Stimulated activated CD4-positive, alpha-beta T cell treated with anti-CD3 and anti-CD28 coated beads, TNF-alpha, amount 100 ng/mL, for 48 hours (primary cell): ENCODE results near the gene ATXN7L1.

Experiments used
- DNase-seq, 3 donors: peaks; one replicate each; pipeline ENCODE4 v3.0.0-alpha.2; 2020; ENCODE audit warnings: low read depth in 3 of 3

Gene ATXN7L1

GRCh38 chr7:105876091-105876963 is at the start of gene ATXN7L1:
TSS of gene ATXN7L1 (minus strand) at chr7:105876599. CDS start at chr7:105876558, 41 bp downstream.
- DNase-seq = peak; percentile 84 to 88 (median 85)

- DNase-seq = no peak
These were observed 49.7 kb upstream of the ATXN7L1 start for GRCh38 chr7:105926131-105926530.

GRCh38 chr7:105924945-105925344 is 48.5 kb upstream of the ATXN7L1 start:
- peak in 1 of 3 donors; percentile 3 for DNase-seq

GRCh38 chr7:105920766-105921165 is 44.4 kb upstream of the ATXN7L1 start:
- DNase-seq = no peak

- no peak for DNase-seq
These were observed 41.3 kb upstream of the ATXN7L1 start for GRCh38 chr7:105917659-105918058.

- DNase-seq = no peak
These were observed 40.2 kb upstream of the ATXN7L1 start for GRCh38 chr7:105916603-105917002.

- DNase-seq = no peak
These were observed 37.5 kb upstream of the ATXN7L1 start for GRCh38 chr7:105913947-105914346.

- no peak for DNase-seq
These were observed 35.7 kb upstream of the ATXN7L1 start for GRCh38 chr7:105911961-105912575.

- no peak for DNase-seq
These were observed 33.8 kb upstream of the ATXN7L1 start for GRCh38 chr7:105910172-105910571.

- no peak for DNase-seq
These were observed 33.3 kb upstream of the ATXN7L1 start for GRCh38 chr7:105909742-105910141.

GRCh38 chr7:105907129-105907846 is 30.9 kb upstream of the ATXN7L1 start:
- DNase-seq = no peak

- DNase-seq = no peak
These were observed 30.3 kb upstream of the ATXN7L1 start for GRCh38 chr7:105906695-105907094.

- DNase-seq = no peak
These were observed 29.6 kb upstream of the ATXN7L1 start for GRCh38 chr7:105905910-105906568.

- no peak for DNase-seq
These were observed 29.0 kb upstream of the ATXN7L1 start for GRCh38 chr7:105905209-105905909.

- no peak for DNase-seq
These were observed 27.7 kb upstream of the ATXN7L1 start for GRCh38 chr7:105904064-105904463.

- DNase-seq = no peak
These were observed 26.0 kb upstream of the ATXN7L1 start for GRCh38 chr7:105902325-105902911.

GRCh38 chr7:105897999-105898398 is 21.6 kb upstream of the ATXN7L1 start:
- DNase-seq = no peak

- no peak for DNase-seq
These were observed 20.1 kb upstream of the ATXN7L1 start for GRCh38 chr7:105896407-105896911.

- DNase-seq = no peak
These were observed 17.7 kb upstream of the ATXN7L1 start for GRCh38 chr7:105894131-105894530.

GRCh38 chr7:105892387-105892786 is 16.0 kb upstream of the ATXN7L1 start:
- DNase-seq = no peak
